HG03066 (cell line): ENCODE measurements around the gene TIGIT.

Experiments used
- ATAC-seq: cut with Tn5 transposase; IDR thresholded peaks from one replicate; pipeline ENCODE4 v1.9.1; 2021; ENCODE audit warnings: low read depth; ENCODE audit not compliant: unreplicated experiment

TIGIT gene

DNA sequence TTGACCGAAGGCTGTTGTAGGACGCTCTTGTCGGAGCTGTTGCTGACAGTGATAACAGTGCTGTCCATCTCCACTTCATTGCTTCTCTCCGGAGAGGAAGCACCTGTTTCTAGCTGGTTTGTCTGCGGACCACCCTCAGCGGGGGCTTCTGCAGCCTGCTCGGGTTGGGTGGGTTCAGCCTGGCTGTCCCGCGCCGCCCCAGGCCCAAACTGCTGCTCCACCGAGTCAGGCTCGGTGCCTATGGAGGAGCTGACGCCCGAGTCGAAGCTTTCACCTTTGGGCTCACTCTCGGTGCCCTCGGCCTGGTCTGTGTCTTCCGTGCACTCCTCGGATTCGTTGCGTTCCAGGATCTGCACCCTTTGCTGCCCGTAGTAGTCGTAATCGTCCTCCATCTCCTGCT, 56.9 kb downstream of the TIGIT start:
- ATAC-seq = no peak

DNA sequence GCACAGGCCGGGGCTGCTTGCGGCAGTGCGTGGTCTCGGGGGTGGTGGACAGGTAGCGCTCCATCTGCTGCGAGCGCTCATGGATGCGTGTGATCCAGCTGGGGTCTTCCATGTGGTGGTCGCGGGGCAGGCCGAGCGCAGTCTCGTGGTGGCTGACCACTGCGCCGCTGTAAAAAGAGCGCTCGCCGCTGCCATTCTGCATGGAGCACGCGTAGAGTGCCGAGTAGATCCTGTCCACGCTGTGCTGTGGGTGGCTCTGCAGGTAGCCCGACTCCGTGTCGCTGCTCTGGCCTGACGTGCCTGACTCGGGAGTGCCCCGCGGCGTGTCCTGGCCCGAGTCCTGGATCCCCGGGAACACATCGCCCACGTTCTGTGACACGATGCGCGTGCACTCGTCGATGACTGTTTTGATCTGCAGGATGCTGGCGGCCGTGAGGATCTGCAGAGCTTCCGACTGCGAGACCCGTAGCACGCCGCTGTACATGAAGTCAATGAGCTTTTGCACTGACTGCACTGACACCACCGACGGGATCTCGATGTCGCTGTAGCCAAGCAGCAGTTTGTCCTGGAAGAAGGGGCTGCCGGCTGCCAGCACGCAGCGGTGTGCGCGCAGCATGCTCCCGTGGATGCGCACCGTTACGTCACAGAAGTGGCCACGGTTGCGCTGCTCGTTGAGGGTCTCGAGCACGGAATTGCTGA, 57.4 kb downstream of the TIGIT start:
- no peak for ATAC-seq

DNA sequence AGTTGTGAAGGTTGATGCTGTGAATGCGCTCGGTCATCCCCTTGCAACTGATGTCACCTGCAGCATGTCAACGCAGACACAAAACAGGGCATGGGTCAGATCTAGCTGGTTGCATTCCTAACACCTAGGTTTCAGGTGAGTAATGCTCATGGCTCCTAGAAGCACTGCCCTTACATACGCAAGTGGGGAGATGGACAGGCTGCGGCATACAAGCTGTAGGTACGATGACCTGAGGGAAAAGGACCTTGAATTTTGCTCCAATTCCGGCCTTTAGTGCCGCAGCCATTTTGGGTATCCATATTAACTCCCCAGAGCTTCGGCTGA, 58.0 kb downstream of the TIGIT start:
- no peak for ATAC-seq

DNA sequence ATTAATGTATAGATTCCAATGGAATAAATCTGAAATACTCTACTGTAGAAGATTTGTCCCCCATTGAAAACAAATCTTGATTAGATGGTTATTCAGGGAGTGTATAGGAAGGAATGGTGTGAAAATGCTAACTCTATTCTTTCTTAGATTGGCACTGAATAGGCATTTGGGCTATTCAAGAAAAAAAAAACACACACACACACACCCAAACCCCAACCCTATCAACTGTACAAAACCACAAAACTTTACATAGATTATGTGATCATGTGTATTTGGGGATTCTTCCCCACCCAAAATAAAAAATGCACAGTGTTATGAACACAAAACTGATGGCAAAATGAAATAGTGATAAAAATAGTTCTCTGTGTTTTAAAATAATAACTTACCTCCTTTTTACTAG, 61.8 kb downstream of the TIGIT start:
- no peak for ATAC-seq

DNA sequence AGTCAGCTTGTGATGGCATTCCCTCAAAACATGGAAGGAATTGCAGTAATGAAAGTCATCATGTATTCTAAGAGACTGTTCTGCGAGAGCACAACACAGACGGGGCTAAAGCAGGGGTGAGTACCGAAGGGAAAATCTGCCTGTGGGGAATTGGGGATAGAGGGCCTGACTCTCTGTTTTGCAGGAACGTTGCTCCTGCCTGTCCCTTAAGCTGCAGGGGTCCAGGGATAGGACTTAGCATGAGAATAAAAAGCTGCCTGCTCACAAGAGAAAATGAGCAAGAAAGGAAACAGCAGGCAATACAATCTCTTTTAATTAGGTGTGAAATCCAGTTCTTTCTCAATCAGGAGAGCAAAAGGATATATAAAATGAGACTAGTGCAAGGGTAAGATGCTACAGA, 62.2 kb downstream of the TIGIT start:
- ATAC-seq = no peak

DNA sequence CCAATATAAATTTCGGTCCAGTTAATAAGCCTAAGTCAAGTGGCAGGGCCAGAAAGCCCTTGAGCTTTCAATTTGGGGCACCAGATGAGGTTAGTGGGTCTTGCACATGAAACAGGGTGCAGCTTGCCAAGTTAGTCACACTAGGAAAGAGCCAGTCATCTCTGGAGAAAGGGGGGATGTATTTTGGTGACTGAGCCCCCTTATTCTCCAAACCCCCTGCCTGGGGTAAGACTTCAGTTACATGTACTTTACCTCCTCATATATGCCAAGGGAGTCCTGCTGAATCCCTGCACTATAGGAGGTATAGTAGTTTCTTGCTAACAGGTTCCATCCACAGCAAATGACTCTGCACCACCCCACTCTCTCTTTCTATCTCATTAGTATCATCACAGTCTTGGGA, 62.7 kb downstream of the TIGIT start:
- no peak for ATAC-seq
